ENCODE results near the gene ZNF296.
A peak's percentile ranks its signal among the peaks of the same experiment; 100 is the strongest.

ZNF296 gene

DNA sequence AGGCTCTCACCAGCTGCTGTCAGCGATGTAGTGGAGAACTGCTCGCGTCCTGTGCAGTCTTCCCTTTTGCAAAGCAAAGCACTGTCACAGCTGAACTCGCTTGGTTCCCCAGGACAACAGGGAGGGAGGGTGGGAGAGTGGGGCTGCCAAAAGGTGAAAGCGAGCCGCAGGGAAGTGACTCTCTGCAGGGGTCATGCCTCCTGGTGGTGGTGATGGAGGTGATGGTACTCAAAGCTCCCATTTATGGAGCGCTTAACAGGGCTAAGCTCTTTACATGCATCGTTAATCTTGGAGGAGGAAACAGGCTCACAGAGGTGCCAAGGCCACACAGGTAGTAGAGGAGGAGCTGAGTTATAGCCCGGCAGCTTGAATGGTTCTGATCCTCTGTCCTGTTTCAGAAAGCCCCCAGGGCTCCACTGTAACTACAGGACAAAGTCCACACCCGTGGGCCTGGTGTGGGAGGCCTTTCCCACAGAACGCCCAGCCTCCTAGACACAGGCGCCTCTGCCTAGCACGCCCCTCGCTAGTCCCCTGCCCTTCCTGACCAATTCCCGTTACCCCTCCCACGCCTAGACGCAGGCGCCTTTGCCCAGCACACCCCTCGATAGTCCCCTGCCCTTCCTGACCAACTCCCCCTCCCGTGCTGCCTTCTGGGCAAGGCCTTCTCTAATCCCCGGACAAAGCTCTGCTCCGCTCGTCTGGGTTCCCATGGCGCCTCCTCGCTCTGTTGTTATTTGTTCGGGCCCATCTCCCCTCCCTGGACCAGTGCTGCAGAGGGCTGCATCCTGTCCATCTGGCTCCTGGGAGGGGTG lies 27.4 kb upstream of the ZNF296 start:
- DNase-seq (ENCODE audit: low read depth in 2 of 2): no peak

DNA sequence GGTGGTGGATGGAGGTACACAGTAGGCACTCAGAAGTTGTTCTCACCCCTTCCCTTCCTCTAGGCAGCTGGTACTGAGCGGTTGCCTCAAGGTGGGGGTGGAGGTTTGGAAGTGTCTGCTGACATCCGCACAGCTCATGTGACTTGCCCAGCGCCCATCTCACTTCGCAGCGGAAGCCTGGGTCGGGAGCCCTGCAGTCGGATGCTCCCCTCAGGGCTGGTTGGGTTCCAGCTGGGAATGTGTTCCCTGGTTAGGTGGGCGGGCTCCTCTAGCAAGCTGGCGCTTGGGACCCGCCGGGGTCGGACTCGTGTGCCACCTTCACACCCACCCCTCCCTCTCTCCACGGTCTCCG lies 26.9 kb upstream of the ZNF296 start:
- no peak for DNase-seq (ENCODE audit: low read depth in 2 of 2)

DNA sequence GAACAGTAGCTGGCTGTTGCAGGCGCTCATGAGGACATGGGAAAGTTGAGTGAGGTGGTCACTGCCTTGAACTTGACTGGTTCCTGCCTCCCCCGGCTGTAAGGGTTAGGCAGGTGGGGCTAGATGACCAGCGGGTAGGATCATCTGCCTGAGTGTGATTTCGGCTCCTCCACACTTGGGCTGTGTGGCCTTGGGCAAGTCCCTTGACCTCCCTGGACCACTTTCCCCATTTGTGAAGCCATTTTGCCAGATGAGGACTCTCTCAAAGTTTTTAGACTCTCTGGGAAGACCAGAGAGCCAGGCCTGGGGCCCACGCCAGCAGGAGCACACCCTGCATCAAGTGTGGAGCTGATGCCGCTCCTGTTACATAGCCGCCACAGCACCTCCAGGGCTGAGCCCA lies 26.2 kb upstream of the ZNF296 start:
- DNase-seq (ENCODE audit: low read depth in 2 of 2): no peak

DNA sequence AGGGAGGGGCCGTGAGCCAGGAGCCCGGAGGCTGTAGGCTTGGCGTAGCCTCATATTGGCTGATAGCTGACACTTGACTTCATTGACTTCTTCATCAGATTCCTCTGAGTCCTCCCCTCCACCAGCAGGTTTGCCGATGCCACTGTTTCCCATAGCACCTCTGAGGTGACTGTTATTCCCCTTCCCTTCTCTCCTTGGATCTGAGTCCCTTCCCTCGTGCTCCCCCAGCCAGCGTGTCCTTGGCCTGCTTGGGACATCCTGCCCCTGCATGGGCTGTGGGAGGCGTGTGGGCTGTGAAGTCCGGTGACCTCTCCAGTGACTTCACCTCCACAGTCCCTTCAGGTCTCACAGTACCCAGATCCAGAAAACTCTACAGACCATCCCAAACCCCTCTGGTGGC lies 25.5 kb upstream of the ZNF296 start:
- no peak for DNase-seq (ENCODE audit: low read depth in 2 of 2)

DNA sequence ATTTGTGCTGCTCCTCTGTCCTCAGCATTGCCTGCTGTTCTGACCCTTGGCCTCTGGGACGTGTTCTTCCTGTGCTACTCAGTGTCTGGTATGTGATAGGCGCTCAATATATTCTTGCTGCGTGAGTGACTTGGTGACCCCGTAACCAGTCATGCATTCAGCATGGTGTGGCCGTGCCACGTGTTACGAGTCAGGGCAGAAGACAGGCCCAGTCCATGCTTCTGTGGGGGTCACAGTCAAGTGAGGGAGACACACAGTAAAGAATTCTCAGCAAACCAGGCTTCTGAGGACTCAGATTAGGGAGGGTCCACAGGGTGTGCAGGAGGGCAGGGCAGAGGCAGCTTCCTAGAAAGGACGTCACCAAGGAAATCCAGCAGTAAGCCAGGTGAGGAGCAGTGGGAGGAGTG lies 24.6 kb upstream of the ZNF296 start:
- DNase-seq (ENCODE audit: low read depth in 2 of 2): no peak

DNA sequence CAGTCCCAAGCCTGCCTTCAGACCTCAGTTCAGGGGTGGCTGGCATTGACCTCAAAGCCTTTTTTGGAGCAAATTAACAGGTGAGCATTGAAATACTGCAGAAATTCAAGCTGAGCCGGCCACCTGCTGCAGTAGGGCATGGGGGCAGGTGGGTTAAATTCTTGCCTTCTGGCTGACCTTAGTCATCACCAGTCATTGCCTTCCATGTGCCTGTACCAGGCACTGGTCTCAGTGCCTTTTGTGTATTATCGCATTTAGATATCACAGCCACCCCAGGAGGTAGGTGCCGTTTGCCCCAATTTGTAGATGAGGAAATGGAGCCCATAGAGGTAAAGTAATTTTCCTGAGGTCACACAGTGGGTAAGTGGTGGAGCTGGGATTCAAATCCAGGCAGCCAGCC lies 23.9 kb upstream of the ZNF296 start:
- no peak for DNase-seq (ENCODE audit: low read depth in 2 of 2)

DNA sequence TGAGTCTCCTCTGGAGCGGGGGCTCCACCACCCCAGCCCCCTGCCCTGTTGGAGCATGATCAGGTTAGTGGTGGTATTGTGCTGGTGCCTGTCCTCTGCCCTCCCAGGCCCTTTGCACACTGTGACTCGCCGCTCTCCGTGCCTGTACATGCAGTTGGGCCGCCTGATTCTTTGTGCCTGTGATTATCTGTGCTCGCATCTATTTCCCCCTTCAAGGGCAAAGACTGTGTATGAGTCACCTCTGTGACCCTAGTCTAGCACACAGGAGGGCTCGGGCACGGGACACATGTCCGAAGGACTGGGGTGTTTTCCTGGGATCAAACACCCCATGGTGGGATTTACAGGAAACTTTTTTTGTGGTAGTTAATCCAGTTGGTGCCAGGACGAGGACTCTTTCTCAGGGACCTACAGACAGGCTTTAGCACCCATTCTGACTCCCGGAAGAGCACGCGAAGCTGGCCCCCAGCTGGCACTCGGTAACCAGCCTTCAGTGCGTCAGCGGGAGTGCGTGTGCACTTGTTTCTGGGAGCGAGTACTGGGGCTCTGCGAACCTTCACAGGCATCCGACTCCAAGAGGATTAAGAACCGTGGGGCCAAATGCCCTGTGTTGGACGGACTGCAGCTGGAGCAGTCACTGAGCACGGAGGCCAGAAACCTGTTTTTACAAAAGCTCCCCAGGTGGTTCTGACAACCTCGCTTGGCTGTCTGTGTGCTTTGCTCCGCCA lies 23.4 kb upstream of the ZNF296 start:
- no peak for DNase-seq (ENCODE audit: low read depth in 2 of 2)

DNA sequence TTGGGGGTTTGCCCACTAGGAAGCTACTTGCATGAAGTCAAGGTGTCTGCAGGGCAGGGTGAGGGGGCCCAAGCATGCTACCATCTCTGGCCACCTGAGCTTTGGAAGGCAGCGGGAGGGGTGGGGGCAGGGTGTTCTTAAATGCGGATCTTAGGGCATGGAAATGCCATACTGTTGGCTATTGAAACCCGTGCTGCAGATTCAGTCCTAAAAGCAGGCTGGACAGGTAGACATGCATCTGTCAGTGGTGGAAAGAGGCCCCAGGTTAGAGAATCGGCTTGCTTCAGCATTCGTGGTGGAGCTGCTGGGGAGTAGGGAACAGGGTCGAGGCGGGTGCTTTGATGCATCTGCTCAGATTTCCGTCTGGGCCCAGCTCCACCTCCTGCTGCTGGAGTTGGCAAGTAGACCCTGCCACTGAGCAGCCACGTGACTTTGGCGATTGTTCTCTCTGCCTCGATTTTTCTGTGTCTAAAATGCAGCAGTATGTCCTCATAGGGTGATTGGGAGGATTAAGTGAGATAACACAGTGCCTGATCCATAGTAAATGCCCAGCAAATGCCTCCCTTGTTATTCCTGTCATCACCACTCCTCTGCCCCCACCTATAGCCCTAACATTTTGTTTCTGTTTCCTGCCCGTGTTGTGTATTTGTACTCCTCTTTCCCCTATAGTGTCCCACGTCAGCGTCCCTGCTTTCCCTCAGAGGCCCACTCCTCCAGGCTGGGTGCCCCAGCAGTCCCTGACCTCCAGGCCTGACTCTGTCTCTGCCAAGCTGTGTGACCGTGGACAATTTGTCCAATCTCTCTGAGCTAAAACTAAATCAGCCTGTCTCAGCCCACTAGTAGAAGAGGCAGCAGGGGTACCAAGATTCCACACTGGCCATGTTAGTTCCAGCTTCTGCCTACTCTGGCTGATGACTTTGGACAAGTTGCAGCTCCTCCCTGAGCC lies 22.5 kb upstream of the ZNF296 start:
- no peak for DNase-seq (ENCODE audit: low read depth in 2 of 2)

DNA sequence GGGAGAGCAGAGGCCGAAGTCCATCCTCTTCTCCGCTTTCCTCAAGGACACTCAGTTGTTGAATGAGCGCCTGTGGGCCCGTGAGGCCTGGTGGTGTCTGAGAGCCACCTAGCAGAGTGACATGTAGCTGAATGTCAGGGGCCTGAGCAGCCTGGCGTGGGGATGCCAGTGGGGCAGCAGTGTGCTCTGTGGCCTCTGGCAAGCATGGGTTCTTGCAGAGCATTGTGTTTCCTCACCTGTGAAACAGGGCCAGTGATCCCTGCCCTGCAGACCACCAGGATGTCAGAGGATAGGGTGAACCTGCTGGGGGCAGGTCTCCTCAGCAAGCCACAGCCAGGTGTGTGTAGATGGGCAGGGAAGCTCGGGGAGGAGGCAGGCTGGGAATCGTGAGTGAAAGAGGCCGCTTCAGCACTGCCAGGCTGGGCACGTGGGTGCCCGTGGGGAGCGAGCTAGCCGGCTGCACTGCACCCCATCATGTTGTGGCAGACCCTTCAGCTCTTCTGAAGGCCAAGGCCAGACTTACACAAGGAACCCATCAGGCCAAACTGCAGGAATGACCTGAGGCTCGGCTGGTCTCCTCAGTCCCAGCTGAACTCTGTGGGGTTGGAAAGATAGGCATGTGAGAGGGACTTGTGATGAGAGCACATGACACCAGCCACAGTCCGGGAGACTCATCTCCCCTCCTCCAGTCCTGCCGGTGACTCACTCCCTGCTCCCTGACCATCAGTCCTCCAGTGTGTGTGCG lies 21.7 kb upstream of the ZNF296 start:
- no peak for DNase-seq (ENCODE audit: low read depth in 2 of 2)

DNA sequence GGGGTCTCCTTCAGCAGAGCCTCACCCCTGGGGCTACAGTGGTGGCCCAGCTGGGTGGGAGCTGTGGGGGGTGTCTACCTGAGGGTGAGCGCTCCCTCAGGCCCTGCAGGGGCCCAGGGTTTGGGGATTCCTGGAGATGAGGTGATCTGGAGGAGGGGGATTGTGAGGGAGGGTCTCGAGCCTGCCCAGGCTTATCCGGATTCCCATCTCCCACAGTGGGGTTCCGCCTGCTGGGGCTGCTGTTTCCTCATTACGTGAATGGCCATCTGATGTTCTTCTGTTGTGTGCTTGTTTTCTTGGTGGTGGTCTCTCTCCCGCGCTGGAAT lies 21.1 kb upstream of the ZNF296 start:
- DNase-seq (ENCODE audit: low read depth in 2 of 2): no peak

DNA sequence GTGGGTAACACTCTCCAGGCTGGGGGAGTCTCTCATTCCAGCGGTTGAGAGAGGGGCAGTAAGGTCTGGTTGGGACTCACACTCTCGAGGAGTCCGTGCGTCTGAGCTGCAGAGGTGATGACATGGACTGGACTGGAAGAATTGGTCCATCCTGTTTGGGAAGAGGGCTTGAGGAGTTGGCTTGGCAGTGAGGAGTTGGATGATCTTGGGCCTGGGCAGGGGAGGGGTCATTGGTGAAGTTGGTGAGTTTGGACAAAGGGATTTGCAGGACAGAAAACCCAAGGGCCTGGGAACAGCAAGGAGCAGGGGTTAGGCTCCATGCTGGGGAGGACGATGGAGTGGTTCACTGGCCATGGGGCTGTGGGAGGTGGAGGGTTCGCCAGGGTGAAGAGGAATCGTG lies 20.4 kb upstream of the ZNF296 start:
- DNase-seq (ENCODE audit: low read depth in 2 of 2): no peak

DNA sequence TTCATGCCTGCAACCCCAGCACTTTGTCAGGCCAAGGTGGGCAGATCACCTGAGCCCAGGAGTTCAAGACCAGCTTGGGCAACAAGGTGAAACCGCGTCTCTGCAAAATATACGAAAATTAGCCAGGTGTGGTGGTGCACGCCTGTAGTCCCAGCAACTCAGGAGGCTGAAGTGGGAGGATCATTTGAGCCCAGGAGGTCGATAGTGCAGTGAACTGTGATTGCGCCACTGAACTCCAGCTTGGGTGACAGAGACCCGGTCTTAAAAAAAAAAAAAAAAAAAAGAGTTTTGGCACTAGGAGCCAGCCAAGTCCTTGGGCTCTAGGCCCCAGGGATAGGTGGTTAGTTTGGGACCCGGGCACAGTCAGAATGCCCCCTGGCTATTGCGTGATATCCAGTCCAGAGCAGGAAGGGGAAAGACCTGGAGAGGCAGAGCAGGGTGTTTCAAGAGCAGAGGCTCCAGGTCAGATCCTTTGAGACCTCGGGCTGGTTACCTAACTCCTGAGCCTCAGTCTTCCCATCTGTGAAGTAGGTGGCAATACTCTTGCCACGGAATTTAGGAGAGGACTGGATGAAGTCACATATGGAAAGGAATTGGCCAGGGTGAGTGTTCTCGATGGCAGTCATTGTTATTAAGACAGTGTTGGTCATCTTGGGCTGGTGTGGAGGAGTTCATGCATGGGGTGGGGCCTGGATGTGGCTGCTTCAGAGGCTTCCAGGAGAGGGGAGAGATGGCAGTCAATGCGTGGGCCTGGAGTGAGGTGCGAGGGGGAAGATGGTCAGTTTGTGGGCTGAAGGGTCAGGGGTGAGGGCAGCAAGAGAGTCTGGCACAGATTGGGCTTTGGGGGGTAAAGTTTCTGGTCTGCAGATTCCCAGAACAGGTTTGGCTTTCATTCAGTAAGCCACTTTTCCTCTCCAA lies 19.5 kb upstream of the ZNF296 start:
- DNase-seq (ENCODE audit: low read depth in 2 of 2): no peak

DNA sequence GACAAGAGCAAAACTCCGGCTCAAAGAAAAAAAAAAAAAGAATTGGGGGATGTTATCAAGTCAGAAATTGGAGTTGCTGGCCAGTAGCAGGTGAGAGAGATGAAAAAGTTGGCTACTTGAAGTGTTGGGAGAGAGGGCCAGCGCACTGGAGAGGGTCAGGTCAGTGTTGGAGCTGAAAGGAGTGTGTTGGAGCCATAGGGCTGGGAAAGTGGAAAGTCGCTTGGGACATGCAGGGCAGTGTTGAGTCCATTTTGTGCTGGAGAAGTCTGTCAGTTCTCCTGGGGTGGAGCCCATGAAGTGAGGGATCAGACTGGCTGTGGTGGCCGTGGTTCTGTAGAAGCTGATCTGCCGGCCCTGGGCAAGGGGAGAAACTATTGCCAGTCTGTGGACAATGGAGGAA lies 18.4 kb upstream of the ZNF296 start:
- DNase-seq (ENCODE audit: low read depth in 2 of 2): no peak

DNA sequence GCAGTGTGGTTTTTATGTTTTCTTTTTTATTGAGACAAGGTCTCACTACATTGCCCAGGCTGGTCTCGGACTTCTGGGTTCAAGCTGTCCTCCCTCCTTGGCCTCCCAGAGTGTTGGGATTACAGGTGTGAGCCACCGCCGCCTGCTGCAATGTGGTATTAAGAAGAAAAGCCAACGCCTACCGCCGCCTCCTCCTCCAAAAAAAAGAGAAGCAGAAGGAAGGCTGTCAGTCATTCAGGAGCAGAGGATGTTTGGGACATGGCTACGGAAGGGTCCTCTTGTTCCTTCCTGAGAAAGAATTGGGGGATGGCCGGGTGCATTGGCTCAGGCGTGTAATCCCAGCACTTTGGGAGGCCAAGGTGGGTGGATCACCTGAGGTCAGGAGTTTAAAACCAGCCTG lies 17.9 kb upstream of the ZNF296 start:
- DNase-seq (ENCODE audit: low read depth in 2 of 2): no peak

DNA sequence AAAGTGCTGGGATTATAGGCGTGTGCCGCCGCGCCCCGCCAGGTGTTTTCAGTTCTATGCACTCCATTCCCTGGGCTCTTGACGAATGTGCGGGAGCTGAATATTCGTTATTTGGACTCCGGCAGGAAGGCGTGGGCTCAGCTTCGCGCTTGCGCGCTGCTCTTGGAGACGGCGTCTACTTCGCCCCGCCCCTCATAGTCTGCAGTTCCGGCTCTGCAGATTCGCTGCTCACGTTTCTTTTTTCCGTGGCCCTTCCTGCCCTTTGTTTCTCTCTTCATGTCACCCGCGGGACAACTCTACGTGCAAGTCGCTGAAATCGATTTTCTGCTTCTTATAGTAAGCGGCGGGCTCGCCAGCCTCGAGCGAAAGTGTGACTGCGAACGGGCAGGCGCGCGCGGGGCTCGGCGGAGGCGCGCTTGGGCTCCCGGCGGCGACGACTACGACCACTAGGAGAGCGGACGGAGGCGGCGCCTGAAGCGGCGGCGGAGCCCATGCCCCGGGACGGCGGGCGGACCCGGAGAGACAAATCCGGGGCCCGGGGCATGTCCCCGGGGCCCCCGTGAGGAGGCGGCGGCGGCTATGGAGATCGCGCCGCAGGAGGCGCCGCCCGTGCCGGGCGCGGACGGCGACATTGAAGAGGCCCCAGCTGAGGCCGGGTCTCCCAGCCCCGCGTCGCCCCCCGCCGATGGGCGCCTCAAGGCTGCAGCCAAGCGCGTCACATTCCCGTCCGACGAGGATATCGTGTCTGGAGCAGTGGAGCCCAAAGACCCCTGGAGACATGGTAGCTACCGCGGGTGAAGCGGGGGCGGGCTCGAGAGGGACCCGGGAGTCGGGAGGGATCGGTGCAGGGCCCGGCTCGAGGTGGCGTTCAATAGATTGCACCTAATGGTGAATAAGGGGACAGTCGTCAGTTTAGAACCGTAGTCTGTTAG lies 16.7 kb upstream of the ZNF296 start, which contains the start of gene PPP1R37:
Gene PPP1R37, plus strand, starts transcription at position 433 of the 932 bp plus-strand sequence. Its CDS starts 147 bp downstream, at position 580.
- DNase-seq (ENCODE audit: low read depth in 2 of 2): peak; percentile 85 to 90

DNA sequence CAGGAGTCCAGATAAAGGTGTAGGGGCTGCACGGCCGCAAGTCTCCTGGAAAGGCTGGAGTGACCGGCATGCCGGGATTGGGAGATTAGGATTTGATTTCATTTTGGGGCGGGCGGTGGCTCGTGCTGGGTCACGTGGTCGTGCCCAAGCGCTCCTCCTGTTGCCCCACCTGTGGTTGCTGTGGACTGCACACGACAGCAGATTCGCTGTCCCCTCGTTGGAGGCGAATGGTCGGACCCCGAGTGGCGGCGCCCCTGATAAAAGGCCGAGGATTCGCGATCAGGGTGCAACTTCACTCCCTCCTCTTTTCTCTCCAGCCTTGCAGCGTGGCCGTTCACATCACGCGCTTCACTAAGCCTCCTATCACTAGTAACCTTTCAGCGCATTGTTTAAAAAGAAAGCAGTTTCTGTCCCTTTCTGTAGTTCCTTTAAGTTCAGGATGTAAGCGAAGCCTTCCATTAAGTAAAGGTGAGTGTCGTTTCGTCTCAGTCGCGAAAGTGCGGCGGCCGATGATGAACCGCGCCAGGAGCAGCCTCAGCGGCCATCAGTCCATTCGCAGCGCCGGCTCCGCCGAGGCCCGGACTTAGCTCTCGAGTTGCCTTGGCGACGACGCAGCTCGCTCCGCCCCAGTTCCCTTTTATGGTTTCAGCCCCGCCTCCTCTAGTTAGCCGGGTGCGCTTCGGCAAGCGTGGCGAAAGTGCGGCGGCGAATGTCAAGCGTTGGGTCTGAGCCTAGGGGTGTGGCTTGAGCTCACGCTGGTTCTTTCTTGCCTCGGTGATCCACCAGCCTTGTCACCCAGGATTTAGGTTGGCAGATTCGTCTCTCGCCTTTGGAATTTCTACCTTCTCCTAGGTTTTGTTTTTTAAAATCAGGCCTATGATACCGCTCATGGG lies 15.0 kb upstream of the ZNF296 start:
- DNase-seq (ENCODE audit: low read depth in 2 of 2): peak; percentile 96 to 97

DNA sequence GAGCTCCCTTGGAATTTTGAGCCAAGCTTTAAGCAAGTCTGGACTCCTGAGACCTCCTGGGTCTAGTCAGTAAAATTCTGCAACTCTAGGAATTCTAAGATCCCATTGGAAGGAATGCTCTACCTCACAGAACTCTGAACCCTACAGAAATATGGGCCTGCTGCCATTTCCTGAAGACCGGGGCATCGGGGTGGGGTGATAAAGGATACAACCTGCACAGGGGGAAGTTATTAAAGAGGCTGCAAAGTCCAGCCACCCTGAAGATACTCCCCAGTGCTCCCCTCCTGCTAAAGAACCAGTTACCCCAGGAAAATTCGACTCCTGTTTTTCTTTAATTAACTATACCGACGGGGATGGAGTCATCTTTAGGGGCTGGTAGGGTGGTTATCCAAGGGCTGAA lies 14.3 kb upstream of the ZNF296 start:
- no peak for DNase-seq (ENCODE audit: low read depth in 2 of 2)

DNA sequence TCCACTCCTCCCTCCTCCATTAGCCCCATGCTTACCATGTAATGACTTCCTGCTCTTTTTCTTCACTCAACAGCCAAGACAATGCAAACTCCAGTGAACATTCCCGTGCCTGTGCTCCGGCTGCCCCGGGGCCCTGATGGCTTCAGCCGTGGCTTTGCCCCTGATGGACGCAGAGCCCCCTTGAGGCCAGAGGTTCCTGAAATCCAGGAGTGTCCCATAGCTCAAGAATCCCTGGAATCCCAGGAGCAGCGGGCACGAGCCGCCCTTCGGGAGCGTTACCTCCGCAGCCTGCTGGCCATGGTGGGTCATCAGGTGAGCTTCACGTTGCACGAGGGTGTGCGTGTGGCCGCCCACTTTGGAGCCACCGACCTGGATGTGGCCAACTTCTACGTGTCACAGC lies 13.8 kb upstream of the ZNF296 start:
- DNase-seq (ENCODE audit: low read depth in 2 of 2): no peak
